Left colon (tissue), 2 donors: ENCODE data around the gene C11orf54. TPM values are rescaled to one million over a fixed set of nuclear protein-coding genes. Genes with fewer than 3 reads are reported as not detected.
"Not testable (repeated sequence)": the region's sequence is repeated elsewhere in the genome, so short reads cannot be mapped to it uniquely, and the experiment has no call there.

Experiments used
- ATAC-seq: fragments of 200-7000 bp; cut with Tn5 transposase; one replicate; pipeline ENCODE4 v1.9.1; 2020; ENCODE audit warnings: mild to moderate bottlenecking, moderate library complexity
- DNase-seq, 2 donors: peaks; one replicate each; pipeline ENCODE4 v3.0.0-alpha.2; 2020
- intact Hi-C, 2 donors: fragments of 100-400 bp; cut with DNase I in 1 of 2; cut with micrococcal nuclease in 1 of 2; formaldehyde crosslinking; loops; one replicate each; pipeline versions ENCODE4 v1.11.2 to v1.14.0; 2022; cut with DNase I, micrococcal nuclease
- total RNA-seq, 2 donors: library from RNA; stranded (reverse); fragmentation: NEBNext Ultra II Directional; extraction: Animal tissue kit (Norgen Biotek cat#: 25700); gene quantifications; one replicate each; pipeline ENCODE4 v1.2.1, GENCODE V29; 2021
- donor health status: DM: no; HTN: no; CAD: no.
- donor health status: DM: yes; HTN: yes; CAD: no.

C11orf54 gene
- total RNA-seq, 2 donors from 2014 or later: 52.7 to 61.4 TPM

DNA sequence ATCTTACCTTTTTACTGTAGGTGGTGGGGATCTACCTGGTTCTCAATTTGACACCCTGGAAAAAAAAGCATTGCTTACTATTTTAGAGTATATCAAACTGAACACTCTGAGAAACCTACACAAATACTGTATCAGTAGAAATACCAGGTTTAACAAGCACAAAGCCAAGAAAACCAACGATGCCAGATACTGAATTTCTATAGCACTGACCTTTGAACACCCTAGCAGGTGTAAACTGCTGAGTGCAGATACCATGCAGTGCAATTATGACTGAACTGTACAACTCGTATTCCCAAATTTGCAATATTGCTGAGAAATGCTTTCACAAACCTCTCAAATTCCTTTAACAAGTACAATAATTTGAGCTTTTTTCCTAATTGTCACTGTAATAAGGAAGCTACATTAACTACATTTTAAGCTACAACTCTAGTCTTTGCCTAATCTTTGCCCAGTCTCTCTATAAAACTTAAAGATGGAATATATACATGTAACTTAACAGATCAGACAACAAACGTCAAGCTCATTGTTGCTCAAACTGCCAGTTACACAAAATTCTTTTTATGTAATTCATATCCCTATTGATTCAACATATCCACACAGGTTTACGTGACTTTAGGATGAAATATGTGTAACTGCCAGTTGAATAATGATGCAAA lies 9.1 kb upstream of the C11orf54 start:
- DNase-seq (no peak), ATAC-seq (peak; percentile 87)
- intact Hi-C loops: no loop called here

DNA sequence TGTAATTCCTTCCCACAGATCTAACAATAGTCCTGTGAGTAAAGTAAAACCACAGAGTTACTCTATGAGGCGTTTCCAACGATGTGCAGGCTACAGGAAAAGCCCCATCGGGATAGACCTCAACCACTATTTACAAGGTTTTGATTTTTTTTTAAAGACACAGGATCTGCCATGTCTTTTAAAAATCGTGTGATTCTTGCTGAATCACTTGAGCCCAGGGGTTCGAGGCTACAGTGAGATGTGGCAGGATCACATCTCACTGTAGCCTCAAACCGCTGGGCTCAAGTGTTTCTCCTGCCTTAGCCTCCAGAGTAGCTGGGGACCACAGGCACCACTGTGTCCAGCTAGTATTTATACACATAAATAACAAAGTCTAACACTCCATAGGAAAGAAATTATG lies 8.0 kb upstream of the C11orf54 start:
- DNase-seq (no peak), ATAC-seq (no peak)
- intact Hi-C loops: no loop called here

DNA sequence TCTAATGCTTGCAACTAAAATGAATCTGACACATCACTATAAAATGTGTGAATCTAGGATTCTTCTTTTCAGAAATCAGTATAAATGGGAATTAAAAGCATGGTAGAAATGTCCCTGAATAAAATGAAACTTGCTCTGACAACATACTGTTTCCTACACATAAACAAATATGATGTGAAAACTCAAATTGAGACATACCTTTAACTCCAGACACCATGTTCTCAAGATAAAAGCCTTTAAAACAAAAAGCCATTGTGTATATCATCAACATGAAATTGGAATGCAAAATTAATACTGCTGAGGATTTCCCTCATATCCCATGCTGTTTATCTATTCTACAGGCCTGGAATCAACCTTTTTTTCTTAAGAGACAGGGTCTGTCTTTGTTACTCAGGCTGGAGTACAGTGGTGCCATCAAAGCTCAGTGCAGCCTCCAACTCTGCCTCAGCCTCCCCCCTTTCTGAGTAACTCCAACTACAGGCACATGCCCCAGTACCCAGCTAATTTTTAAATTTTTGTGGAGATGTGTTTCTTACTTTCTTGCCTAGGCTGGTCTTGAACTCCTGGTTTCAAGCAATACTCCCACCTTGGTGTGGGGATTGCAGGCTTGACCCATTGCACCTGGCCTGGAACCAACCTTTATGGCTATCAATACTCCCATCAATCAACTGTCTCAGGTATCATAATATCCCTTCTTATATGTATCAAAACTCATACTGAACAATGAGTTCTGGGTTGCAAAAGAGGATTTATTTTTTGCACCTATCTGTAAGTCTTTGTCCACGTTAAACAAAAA lies 6.8 kb upstream of the C11orf54 start:
- intact Hi-C loops: no loop called here
- no peak for ATAC-seq
- DNase-seq: no peak

DNA sequence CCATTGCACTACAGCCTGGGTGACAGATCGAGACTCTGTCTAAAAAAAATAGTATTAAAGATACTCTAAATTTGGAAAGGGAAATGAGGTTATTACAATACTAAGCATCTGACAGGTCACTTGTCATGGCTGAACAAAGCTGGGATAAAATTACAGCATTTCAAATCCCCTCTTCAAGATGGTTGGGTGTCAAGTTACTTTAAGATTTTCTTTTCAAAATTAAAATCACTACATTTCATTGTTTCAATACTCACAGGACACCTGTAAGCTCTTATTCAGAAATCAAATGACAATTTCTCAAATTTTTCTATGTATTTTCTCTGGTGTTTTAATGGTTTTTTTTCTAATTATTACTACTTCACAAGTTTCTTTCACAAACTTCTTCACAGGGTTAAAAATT lies 5.8 kb upstream of the C11orf54 start:
- DNase-seq (no peak), ATAC-seq (no peak)
- intact Hi-C loops: no loop called here

DNA sequence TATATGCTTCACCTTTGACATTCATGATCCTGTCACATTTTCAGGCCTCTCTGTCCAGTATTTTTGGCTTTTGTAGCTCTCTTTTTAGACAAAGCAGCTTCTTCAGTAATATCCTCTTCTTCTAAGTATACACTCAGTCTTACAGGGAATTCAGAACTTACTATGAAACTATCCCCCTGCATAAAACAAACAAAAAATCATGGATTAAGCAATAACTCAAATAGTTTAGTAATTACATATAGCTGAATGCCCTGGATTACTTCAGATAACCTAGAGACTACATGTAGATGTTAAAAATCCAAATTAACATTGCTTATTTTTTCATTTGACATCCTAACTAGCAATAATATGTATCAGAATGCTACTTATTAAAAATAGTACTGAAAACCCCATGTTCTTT lies 5.3 kb upstream of the C11orf54 start:
- DNase-seq: no peak
- ATAC-seq: no peak
- intact Hi-C loops: no loop called here

DNA sequence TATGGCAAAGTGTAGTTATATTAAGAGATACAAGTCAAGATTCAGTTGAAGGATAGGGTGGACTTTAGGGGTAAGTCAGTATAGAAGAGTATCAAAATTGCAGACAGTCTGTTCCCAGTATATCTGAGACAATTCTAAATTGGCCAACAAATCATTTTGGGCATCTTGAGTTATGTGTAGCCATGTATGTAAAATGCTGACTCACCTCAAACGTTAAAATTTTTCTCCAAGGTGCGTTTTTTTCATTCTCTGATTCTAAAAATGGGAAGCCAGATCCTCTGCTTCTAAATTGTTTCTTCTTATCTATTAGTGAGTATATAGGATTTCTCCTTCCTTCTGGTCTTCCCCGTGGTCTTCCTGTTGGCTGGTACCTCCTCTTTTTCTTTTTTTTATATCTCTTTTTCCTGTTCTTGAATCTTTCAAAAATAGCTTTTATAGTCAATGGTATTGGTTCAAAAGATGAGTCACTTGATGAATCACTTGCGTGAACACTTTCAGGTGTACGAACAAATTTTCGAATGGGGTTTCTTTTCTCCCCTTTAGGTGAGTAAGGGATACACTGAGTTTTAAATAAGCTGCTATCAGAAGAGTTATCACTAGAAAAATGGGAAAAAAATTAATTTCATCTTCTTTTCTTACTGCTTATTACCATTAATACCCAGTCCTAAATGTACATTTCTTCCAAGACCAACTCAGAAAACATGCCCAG lies 3.4 kb upstream of the C11orf54 start:
- intact Hi-C loops: no loop called here
- no peak for ATAC-seq

DNA sequence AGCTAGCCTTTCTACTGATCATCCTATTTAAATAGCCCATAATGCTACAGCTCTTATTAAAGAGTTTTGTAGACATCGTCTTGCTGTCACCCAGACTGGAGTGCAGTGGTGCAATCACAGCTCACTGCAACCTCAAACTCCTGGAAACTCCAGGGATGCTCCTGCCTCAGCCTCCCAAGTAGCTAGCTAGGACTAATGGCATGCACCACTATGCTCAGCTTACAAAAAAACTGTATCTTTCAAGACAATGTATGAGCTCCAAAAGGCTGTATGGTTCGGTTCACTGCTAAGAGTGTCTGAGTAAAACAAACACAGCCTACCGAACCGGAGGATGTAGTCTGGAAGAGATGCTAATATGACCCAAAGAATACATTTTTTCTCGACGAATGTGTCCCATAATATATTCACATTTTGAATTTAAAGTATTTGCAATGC lies 2.8 kb upstream of the C11orf54 start:
- intact Hi-C loops: no loop called here
- DNase-seq: no peak
- no peak for ATAC-seq

More for the DNA sequence above, 3.4 kb upstream of the C11orf54 start:
- DNase-seq: no peak

DNA sequence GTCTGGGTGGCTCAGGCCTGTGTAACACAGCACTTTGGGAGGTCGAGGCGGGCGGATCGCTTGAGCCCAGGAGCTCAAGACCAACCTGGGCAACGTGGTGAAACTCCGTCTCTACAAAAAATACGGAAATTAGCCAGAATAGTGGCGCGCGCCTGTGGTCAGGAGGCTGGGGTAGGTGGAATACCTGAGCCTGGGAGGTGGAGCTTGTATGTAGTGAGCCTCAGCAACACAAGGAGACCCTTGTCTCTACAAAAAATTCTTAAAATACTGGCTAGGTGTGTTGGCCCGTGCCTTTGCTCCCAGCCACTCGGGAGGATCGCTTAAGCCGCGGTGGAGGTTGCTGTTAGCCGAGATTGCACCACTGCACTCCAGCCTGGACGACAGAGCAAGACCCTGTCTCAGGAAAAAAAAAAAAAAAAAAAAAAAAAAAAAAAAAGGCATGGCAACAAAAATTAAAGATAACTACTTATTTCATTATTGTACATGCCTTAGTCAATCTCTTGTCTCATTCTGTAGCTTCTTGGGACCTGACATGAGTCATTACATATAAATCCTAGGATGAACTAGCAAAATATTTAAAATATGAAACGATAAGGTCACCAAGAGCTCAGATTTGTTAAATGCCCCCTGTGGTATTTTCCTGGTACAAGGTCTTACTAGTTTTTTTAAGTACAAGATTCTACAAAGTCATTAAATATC lies 1.3 kb upstream of the C11orf54 start:
- intact Hi-C loops: loop anchor here in 1 of 2 donors (5.0 kb wide), 1 partner anchor 42 kb away; the partner anchor contains the start of gene MED17
- DNase-seq (peak in 1 of 2 donors; percentile 48), ATAC-seq (peak; percentile 3)

DNA sequence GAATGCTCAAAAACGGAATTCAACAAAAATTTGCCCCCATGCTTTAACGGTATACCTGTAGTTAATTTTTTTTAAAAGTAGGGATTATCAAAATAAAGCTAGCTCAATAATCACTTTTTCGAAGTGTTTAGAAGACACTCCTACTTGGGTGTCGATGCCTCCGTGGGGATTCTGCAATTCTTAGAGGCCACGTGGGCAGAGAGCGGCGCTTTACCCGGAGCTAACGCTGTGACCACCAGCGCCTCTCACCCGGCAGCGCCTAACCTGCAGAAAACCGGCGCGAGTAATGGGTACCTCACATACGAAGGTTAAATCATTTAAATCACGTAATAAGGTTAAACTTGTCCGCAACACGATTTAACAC lies 760 bp upstream of the C11orf54 start:
- peak; percentile 57 for ATAC-seq
- DNase-seq: peak; percentile 57 to 70
- intact Hi-C loops: loop anchor here in 1 of 2 donors (5.0 kb wide), 1 partner anchor 42 kb away; the partner anchor contains the start of gene MED17

DNA sequence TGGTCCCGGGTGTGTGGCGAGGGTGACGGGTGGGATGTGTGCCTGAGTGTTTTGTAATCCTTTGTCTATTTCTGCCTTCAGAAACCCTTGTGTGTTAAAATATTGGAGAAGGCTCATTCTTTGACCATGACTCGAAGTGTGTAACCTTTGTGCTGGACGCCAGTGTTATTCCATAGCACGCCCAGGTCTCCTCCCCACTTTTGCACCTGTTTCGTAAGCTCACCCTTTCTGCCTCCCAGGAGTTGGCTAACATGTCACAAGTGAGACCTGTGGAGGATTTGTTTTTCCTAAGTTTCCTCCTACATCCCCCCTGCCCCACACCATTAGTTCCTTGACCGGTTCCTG lies 382 bp downstream of the C11orf54 start:
- peak in 1 of 2 donors; percentile 68 for DNase-seq
- intact Hi-C loops: loop anchor here in 1 of 2 donors (5.0 kb wide), 1 partner anchor 40 kb away; the partner anchor contains the start of gene MED17
- ATAC-seq: peak; percentile 74

DNA sequence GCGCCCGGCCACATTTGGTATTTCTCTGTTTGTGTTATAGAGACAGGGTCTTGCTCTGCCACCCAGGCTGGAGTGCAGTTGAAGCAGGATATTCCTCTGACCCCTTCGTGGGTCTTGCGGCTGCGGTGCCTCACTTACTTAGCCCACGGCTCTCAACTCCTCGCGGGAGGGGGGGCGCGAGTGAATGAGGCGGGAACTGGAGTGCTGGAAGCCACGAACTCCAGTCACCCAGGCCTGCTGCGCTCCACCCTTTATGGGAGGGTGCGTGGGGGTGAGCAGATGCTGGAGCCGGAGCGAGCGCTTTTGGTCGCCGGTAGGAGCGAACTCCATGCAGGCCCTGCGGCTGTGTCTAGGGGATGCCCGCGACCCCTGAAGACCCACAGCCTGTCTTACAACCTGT lies 1.8 kb downstream of the C11orf54 start:
- no peak for ATAC-seq
- DNase-seq: peak in 1 of 2 donors; percentile 35
- intact Hi-C loops: loop anchor here in 1 of 2 donors (5.0 kb wide), 1 partner anchor 39 kb away; the partner anchor contains the start of gene MED17

DNA sequence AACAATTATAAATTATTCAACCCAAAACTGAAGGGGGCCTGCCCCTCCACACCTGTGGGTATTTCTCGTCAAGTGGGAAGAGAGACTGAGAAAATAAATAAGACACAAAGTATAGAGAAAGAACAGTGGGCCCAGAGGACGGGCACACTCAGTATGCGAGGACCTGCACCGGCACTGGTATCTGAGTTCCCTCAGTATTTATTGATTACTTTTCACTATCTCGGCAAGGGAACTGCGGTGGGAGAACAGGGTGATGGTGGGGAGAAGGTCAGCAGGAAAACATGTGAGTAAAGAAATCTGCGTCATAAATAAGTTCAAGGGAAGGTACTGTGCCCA lies 3.2 kb downstream of the C11orf54 start:
- intact Hi-C loops: loop anchor here in 1 of 2 donors (5.0 kb wide), 1 partner anchor 38 kb away; the partner anchor contains the start of gene MED17
- ATAC-seq (no peak), DNase-seq (no peak)

DNA sequence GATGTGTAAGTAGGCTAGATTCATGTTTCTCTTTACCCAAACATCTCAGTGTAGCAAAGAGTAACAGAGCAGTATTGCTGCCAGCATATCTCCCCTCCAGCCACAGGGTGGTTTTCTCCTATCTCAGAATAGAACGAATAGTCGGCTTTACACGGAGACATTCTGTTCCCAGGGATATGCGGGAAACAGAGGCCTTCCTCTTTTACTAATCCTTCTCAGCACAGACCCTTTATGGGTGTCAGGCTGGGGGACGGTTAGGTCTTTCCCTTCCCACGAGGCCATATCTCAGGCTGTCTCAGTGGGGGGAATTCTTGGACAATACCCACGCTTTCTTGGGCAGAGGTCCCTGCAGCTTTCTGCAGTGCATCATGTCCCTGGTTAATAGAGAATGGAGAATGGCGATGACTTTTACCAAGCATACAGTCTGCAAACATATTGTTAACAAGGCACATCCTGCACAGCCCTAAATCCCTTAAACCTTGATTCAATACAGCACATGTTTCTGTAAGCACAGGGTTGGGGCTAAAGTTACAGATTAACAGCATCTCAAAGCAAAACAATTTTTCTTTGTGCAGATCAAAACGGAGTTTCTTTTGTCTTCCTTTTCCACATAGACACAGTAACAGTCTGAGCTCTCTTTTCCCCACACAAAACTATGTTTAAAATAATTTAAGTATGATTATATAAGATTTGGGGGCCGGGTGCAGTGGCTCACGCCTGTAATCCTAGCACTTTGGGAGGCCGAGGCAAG lies 3.7 kb downstream of the C11orf54 start:
- DNase-seq, ATAC-seq, intact Hi-C loops: not testable (repeated sequence)

DNA sequence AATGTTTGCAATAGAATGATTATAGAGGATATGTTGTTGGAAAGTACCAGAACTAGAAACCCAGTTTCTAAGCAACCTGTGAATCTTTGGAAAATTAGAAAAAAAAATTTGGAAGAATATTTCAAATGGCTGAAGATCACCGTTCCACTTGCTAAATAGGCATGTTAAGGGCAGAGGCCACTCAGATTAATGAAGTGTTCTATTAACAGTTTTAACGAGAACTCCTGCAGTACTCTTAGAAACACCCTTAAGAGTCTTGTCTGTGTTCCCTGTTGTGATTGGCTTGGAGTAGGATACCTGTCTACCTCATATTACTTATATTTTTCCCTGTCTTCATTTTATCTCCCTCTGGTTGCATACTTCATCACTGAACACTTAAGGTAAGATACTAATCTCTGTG lies 4.6 kb downstream of the C11orf54 start:
- no peak for DNase-seq
- intact Hi-C loops: no loop called here
- ATAC-seq: no peak

DNA sequence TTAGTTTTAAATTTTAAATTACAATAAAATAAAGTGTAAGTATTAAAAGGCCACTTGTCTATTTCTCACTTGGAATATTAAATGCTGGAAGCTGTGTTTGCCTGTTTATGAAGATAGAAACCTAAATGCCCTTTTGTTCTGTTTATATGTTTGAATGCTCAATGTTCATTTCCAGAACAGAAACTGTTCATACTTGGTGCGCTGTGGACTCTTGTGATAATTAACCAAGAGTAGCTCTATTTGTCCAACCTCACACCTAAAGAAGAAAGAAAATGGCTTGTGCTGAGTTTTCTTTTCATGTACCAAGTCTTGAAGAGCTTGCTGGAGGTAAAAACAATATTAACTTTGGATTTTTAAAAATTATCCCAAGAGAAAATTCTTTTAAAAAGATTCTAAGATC lies 5.7 kb downstream of the C11orf54 start:
- DNase-seq: no peak
- intact Hi-C loops: no loop called here

DNA sequence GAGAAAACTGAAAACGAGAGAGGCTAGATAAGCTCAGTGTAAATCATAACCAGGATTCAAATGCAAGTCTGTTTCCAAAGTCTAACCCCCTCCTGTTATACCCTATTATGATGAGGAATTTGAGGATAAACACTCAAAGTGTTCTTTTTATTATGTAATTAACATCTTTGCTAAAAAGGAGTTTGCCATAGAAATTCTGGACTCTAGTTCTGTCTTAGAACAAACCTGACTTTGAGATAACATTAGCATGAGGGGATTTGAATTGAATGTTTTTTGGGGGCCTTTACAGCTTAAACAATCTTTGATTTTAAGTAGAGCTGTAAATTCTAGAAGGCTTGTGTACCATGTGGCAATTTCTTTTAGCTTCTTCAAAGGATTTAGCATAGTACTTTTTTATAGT lies 9.5 kb downstream of the C11orf54 start:
- ATAC-seq (no peak), DNase-seq (no peak)
- intact Hi-C loops: no loop called here

More for the DNA sequence above, 5.7 kb downstream of the C11orf54 start:
- no peak for ATAC-seq

DNA sequence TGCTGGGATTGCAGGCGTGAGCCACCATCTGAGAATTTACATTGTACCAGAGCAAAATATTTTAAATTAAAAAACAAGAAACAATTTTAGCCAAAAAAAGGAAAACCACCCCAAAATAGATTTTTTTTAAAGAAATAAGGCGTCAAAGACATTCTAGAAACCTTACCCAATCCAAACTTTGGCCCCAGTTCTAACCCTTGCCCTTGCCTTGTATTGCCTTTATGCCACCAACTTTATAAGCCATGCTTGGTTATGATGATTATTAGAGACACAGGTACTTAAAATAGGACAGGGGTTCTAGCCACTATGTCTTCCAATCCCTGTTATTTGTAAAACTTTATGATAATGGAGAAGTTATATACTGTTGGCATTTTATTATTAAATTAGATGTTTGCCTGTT lies 11.8 kb downstream of the C11orf54 start:
- ATAC-seq (no peak), DNase-seq (no peak)
- intact Hi-C loops: no loop called here

DNA sequence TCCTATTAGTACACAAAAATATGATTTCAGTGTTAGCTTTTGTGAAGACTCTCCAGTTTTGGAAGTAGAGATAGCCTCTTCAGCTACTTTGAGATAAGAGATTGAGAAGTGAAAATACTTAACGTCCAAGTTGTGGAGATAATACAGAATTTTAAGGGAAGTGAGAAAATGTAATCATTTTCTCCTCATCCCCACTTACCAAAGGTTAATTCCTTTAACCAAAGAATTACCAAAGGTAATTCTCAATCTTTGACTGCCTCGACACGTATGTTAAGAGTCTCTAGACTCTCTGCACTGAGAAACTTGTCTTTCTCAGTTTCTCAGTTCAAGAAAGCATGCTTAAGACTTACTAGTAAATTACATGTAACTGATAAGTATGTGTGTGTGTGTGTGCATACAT lies 15.3 kb downstream of the C11orf54 start:
- ATAC-seq (no peak), DNase-seq (no peak)
- intact Hi-C loops: no loop called here
